GM19240 (cell line): ENCODE data around the gene MIEF2.

ENCODE experiments used
- DNase-seq: peaks from one replicate; pipeline ENCODE4 v3.0.0; 2011; ENCODE audit warnings: low spot score; ENCODE audit not compliant: insufficient read length

Gene MIEF2

DNA sequence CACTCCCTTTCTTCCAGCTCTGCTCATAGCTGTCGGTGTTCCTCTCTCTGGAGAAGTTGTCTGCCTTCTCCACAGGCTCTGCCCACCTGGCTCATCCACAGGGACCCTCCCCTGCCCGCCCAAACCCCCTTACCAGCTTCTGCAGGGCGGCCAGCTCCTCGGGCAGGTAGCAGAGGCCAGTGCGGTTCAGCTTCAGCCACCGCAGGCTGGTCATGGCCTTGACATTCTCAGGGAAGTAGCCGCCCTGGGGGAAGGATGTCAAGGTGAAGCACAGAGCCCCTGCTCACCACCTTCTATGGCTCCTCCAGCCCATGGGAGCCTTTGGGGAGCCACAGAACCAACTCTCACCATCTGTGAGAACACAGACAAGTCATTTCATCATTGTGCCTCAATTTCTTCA is 3.7 kb upstream of the MIEF2 start:
- no peak for DNase-seq

DNA sequence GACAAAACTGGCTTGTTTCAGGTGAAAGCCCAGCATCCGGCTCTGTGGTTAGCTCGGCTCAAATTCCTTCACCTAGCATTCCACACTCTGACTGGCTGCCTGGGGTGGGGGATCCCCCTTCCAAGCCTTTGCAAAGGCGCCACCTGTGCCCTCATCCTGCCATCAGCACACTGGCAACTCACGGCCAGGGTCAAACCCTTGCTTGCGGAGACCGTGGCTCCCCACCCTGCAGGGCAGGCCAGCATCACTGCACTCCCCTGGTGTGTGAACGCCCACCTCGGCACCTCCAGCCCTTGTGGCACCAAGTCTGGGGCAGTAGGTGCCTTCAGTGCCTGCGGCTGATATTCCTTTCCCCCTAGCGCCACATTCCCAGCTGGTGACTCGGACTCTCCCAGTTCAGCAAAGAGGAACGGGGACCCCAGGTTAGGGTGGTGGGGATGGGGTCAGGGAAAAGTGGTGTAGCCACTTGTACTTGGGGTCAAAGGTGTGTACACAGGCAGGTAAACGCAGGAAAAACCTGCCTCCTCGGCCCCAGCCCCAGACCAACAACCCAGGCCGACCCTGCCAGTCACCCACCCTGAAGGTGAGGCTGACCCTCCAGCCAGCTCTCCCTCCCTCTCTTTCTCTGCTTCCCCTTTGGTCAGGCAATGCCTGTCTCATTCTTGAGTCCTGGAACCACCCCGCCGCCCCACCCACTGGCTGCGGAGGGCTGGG is 3.0 kb upstream of the MIEF2 start:
- no peak for DNase-seq

GRCh38 chr17:18257982-18258355 is 2.5 kb upstream of the MIEF2 start:
- DNase-seq: peak; percentile 58

- no peak for DNase-seq
Observed at GRCh38 chr17:18258356-18259038, 2.0 kb upstream of the MIEF2 start, which contains the start of gene FLII. Gene FLII, minus strand, starts transcription at chr17:18258738. Its CDS starts 48 bp downstream, at chr17:18258690.

GRCh38 chr17:18259621-18260331 is 686 bp upstream of the MIEF2 start:
- no peak for DNase-seq

DNA sequence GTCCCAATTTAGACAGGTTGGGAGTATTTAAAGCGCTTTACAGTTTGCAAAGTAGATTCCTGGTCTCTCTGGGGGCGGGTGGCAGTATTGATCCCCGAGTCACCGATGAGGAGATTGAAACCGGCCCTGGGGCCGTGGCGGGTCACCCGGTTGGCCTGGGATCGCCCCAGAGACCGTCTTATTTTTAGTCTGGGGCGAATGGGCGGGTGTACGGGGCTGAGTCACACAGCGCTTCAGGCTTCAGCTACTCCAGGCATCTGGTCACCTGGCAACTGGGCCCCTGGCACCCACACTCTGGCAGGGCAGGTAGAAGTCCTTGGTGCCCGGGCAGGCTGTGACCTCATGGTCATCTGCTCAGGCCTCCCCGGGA is 669 bp downstream of the MIEF2 start:
- DNase-seq: peak; percentile 67

GRCh38 chr17:18261659-18262058 is 1.2 kb downstream of the MIEF2 start:
- DNase-seq: no peak

- no peak for DNase-seq
Observed at GRCh38 chr17:18262111-18262510, 1.6 kb downstream of the MIEF2 start.

- DNase-seq: no peak
Observed at GRCh38 chr17:18262641-18263040, 2.2 kb downstream of the MIEF2 start.

GRCh38 chr17:18263885-18264682 is 3.6 kb downstream of the MIEF2 start:
- DNase-seq: no peak

GRCh38 chr17:18267366-18267765 is 6.9 kb downstream of the MIEF2 start:
- DNase-seq: no peak

- DNase-seq: no peak
Observed at GRCh38 chr17:18267927-18268711, 7.7 kb downstream of the MIEF2 start.

DNA sequence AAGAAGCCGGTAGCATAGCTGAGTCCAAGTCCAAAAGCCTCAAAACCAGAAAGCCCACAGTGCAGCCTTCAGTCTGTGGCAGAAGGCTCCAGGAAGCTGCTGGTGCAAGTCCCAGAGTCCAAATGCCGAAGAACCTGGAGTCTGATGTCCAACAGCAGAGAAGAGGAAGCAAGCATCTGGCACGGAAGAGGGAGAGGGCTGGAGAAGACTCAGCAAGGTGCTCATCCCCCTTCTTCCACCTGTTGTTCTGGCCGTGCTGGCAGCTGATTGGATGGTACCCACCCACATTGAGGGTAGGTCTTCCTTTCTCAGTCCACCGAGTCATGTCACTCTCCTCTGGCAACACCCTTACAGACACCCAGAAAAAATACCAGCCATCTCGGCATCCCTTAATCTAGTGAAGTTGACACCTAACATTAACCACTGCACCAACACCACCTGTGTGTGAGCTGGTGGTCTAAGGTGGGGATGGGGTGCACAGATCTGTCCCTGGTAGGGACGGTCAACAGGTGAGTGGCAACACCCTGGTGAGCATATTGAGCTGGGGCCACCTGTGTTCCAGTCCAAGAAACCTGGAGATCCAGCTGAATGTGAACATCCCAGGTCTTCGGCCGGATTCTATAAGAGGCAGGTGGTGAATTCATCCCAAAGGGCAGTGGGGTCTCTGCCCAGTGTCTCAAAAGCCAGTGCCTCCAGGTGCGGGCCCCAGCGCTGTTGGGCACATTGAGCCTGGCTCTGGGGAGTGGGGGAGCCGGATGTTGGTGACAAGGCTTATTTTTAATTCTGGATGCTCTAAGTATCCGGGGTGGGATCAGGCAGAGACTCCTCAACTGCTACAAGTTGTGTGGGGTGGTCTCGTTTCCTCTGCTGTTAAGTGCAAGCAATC is 9.8 kb downstream of the MIEF2 start:
- no peak for DNase-seq

DNA sequence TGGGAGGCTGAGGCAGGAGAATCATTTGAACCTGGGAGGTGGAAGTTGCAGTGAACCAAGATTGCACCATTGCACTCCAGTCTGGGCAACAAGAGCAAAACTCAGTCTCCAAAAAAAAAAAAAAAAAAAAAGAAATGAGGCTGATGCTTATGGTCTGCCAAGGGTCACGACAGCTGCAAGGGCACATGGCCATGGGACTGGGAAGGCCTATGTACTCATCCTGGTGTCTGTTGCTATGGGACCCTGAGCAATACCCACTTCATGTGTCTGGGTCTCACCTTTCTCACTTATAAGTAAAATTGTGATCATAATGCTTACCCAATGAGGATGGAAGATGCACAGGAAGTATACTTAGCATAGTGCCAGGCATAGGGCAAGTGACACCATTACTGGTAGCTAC is 16.6 kb downstream of the MIEF2 start:
- DNase-seq: no peak

DNA sequence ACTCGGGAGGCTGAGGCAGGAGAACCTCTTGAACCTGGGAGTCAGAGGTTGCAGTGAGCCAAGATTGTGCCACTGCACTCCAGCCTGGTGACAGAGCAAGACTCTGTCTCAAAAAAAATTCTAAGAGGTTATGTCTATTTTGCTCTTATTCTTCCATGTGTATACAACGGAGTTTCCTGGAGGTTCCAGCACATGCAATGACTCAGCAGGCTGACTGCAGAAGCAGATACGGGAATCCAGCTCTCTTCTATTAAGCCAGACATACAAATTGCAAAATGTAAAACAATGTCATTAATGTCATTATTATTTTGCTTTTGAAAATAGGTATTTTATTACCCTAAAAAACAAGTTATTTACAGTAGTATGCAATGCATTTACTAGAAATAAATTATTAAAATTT is 18.4 kb downstream of the MIEF2 start:
- no peak for DNase-seq

DNA sequence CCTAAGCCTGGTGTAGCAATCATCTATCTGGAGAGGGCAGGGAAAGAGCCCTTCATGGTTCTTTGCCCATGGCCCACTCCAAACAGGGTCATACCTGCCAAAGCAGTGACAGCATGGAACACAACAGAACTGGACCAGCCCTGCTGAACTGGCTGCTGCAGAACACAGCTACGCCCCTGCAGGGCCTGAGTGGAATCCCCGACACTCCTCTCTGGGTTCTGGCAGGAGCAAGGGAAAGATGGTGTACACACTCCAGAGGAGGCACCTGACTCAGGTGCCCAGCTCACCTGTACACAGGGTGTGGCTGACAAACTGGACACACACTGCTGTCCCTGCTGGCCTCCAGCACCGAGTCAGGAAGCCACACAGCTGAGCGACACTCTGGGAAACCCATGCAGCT is 19.8 kb downstream of the MIEF2 start:
- DNase-seq: no peak

DNA sequence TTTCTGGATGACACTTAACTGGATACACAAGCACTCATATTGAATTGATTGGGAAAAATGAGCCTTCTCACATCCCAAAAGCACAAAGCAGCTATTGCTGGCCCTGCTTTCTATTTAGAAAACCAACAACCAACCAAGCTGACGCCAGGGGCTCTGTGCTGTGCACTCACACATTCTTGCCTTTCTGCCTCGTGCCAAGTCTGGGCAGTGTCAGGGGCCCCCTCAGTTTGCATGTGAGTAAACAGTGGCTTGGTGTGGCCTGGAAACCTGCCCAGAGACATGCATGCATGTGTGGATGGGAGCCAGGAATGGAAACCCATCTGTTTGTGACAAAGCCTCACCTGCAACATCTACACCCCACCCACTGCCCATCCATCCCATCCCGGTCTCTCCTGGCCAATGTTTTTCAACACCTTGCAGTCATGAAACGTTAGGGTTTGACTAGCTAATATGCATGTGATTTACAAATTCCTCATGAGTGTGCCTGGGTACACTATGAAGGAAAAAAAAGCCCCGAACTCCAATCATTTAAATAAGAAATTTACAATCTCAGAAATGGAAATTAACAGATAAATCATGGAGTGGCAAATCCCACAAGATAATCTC is 20.4 kb downstream of the MIEF2 start:
- no peak for DNase-seq

DNA sequence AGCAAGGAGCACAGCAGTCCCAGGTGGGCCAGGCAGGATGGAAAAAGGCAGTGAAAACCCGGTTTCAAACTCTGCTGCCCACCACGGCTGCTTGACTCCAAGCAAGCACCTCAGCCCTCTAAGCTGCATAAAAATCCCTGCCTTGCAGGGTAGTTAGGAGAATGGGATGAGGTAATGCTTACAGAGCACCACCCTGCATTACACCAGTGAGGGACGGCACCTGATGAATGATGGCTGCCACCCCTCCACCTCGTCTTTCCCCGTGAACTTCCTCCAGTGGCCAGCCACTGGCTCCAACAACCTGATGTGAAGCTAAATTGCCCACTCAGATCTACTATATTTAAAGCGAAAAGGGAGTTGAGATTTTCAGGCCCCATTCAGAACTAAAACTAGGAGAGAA is 21.3 kb downstream of the MIEF2 start:
- DNase-seq: no peak

DNA sequence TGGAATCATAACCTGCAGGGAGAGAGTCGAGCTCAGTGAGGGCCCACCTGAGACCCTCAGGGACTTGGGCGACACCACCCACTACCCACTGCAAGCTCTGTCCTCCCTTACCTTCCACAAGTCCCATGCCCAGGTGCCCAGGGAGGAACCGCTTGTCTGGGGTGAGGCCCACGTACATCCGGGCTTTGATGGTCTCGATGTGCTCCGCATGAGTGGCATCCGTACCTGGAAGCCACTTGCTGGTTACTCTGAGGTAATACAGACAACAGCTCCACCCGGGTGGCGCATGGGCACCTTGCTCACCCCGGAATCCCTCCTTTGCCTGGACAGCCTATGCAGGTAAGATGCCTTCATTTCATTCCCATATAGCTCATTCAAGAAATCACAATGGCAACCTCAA is 24.8 kb downstream of the MIEF2 start:
- no peak for DNase-seq
